Suppressor macrophage treated with lipopolysaccharide for 1 hour (primary cell): ENCODE results near the gene FILIP1.
"Not testable (repeated sequence)": the region's sequence is repeated elsewhere in the genome, so short reads cannot be mapped to it uniquely, and the experiment has no call there.

ENCODE experiments used
- DNase-seq, 3 donors: peaks; one replicate each; pipeline ENCODE4 v3.0.0-alpha.2; 2020 to 2022

FILIP1 gene

DNA sequence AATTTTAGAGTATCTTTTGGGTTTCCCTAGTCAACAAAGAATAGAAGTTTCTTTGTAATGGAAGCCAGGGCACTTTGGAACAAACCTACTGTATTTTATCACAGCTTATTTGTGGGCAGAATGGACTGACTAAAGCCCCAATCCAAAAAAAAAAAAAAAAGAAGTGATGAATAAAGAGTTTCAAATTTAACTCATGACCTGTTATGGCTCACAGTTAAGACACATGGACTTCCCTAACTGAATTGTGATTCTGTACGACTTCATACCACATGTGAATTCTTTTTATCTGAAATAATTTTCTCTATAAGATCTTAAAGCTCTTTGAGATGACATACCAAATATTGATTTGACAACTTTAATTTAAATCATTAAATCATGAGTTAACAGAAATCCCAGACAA, 77.2 kb downstream of the FILIP1 start:
- DNase-seq = peak in 1 of 3 donors; percentile 18

- DNase-seq = no peak
These were observed 77.8 kb downstream of the FILIP1 start for GRCh38 chr6:75415804-75416203.

DNA sequence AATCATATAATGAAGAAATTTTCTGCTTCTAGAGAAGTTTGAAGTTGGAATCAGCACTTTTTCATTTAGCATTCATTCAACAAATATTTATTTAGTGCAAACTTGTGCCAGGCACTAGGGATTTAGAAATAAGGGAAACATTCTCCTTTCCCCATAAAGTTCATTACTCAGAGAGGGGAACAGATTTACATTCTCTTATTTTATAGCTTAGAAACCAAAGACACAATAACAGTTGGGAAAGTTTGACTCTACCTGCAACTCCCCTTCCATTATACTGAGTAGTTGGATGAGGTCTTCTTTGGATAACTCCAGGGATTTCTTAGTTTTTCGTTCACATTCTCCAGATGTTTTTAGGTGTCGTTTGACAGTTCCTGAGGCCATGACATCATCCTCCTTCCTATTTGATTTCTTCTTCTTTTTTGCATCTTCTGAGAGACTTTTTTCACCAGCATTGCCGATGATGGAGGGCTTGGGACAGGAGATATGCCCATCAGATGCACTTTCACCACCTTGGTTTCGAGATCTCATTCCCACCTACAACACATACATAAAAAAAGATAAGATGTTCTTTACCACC, 79.1 kb downstream of the FILIP1 start:
- DNase-seq = no peak

GRCh38 chr6:75412969-75413662, 80.5 kb downstream of the FILIP1 start:
- DNase-seq = no peak

DNA sequence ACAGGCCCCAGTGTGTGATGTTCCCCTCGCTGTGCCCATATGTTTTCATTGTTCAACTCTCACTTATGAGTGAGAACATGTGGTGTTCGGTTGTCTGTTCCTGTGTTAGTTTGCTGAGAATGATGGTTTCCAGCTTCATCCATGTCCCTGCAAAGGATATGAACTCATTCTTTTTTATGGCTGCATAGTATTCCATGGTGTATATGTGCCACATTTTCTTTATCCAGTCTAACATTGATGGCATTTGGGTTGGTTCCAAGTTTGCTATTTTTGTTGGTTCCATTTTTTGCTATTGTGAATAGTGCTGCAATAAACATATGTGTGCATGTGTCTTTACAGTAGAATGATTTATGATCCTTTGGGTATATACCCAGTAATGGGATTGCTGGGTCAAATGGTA, 83.0 kb downstream of the FILIP1 start:
- DNase-seq = not testable (repeated sequence)

- peak in 1 of 3 donors; percentile 14 for DNase-seq
These were observed 83.7 kb downstream of the FILIP1 start for GRCh38 chr6:75409928-75410327.

- peak in 1 of 3 donors; percentile 1 for DNase-seq
These were observed 84.3 kb downstream of the FILIP1 start for GRCh38 chr6:75409286-75409685.

- peak in 1 of 3 donors; percentile 6 for DNase-seq
These were observed 90.0 kb downstream of the FILIP1 start for GRCh38 chr6:75403563-75404080.

- peak in 1 of 3 donors; percentile 14 for DNase-seq
These were observed 91.3 kb downstream of the FILIP1 start for GRCh38 chr6:75402296-75402695.

DNA sequence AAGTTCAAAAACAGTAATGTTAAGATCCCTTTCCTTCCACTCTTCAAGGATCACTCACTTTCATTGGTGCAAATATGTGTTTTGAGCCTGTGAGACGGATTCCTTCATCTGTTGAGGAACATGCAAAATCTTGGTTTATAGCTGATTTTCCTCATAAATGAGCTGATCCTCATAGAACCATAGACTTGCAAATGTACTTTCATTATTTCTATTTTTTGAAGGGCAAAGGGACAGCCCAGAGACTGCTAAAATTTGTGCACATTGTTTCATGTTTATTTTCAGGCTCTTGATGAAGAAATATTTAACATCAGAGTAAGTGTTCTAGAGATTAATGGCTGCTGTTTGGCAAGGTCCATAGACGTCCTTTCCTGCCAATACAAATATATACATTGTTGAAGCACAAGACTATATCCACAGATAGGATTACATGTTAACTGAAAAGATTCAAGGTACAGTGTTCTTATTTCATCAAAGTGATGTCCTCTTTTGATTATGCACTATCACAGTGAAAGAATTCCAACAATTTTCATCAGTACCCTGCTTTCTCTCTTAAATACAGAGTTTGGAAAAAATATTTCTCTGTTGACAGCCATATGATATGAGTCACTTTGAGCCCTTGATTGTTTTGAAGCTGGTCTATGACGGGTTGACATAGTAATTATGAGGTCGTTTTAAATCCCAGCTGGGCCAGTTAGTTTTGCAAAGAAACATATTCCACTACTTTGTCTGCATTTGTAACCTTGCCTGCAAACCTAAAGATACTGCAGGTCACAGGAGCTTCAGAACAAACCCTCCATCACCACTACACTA, 95.7 kb downstream of the FILIP1 start:
- DNase-seq = peak in 1 of 3 donors; percentile 14

GRCh38 chr6:75397171-75397570, 96.4 kb downstream of the FILIP1 start:
- DNase-seq = no peak

DNA sequence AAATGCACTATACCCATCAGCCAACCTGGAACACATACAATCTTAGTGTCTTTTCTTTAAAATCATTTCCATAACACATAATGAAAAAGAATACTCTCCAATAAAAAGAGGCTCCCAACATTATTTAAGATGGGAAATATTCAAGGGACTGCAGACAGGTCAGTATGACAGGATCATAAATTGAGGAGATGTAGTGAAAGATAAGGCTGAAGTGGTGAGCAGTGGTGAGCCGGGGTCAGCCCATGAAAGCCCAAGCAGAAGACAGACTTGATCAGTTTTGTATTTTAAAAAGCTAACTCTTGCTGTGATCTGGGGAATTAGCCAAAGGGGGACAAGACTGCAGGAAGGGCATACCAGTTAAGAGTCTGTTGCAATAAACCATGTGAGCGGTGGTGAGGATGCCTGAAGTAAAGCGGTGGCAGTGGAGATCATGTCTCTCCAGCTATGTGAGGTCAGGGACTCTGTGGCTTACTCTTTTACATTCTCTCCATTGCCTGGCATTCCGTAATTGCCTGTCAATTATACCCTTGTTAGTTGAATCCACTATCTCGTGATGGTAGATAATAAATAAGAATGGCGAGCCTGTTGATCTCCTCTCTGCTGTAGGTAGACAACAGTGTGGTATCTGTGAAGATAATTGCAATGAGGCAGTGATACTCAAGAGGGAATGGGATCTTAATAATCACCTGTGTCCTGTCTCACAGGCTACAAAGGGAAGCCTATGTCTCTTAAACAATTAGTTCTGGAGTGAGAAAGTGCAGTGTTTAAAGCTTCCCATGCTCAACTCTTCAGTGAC, 97.4 kb downstream of the FILIP1 start:
- DNase-seq = peak in 1 of 3 donors; percentile 8

GRCh38 chr6:75393806-75394205, 99.8 kb downstream of the FILIP1 start:
- DNase-seq = peak in 1 of 3 donors; percentile 5

DNA sequence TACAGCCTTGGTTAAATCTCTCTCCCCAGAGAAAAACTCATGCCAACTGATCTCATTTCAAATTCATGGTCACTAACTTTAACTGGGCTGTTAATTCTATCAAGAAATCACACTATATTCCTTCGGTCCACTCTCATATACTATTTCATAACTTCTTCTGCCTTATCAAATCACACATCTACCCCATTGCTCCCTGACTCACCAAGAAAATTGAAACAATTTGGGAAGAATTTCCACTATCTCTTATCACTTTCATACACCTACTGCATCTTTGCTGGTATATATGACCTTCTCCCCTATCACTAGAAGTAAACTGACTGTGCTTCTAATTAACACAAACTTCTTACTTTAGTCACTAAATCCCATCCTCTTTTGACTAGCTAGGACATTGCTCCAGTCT, 102.3 kb downstream of the FILIP1 start:
- no peak for DNase-seq

GRCh38 chr6:75386050-75386770, 107.4 kb downstream of the FILIP1 start:
- peak in 1 of 3 donors; percentile 14 for DNase-seq

DNA sequence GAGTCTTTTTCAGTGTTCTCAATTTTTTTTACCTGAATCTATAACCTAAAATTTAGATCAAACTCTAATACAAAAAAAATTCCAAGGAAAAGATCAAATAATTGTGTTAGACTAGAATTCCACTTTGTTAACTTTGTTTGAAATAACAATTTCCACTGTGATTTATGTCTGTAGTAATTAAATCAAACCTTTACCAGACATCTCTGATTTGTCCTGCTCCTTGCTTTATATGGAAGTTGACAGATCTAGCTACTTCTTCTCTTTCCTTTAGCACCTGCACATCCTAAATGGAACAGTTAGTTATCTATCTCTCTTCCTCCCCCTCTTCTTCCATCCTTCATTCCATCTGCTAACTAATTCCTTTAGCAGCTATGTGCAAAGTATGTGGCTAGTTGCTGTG, 109.5 kb downstream of the FILIP1 start:
- peak in 1 of 3 donors; percentile 5 for DNase-seq

- peak in 1 of 3 donors; percentile 11 for DNase-seq
These were observed 111.0 kb downstream of the FILIP1 start for GRCh38 chr6:75382634-75382900.

DNA sequence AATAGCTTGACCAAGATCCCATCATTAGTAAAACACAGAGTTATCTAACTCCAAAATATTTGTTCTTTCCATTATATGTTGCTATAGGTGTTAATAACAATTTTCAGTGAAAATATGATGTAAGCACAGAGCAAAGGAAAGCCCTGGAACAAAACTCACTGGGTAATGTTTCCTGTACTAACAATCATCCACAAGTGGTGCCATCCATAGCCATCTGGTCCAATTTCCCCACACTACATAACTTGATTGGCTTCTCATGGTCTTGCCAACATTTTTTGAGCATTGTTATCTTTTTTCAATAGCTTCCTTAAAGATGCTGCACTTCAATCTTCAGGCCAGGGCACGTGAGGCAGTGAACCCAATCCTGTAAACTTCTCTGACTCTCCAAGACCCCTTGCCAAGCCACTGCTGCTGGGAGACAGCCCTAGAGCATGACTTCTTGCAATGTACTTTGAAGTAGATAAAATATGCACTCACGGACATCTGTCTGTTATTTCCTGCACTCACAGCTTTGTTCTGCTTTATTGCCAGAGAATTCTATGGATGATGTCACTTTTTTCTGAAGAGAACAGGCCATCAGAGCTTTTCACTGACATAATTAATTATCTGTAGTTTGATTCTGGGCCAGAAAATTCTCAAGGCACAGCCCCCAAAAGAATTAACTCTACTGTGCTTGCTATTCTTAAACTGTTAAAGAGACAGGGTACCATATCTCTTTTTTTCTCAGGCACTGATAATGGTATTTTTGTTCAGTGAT, 111.5 kb downstream of the FILIP1 start:
- peak in 1 of 3 donors; percentile 14 for DNase-seq

- peak in 1 of 3 donors; percentile 15 for DNase-seq
These were observed 114.1 kb downstream of the FILIP1 start for GRCh38 chr6:75379536-75379935.

- DNase-seq = no peak
These were observed 115.5 kb downstream of the FILIP1 start for GRCh38 chr6:75378101-75378500.

- no peak for DNase-seq
These were observed 116.2 kb downstream of the FILIP1 start for GRCh38 chr6:75377386-75377785.
